HG03139 (cell line): Measurements from ENCODE around the gene CYP4F12.
"Not testable (repeated sequence)": the region's sequence is repeated elsewhere in the genome, so short reads cannot be mapped to it uniquely, and the experiment has no call there.

Experiments used
- ATAC-seq: cut with Tn5 transposase; IDR thresholded peaks from one replicate; pipeline ENCODE4 v1.9.1; 2021; ENCODE audit not compliant: unreplicated experiment

The CYP4F12 gene

DNA sequence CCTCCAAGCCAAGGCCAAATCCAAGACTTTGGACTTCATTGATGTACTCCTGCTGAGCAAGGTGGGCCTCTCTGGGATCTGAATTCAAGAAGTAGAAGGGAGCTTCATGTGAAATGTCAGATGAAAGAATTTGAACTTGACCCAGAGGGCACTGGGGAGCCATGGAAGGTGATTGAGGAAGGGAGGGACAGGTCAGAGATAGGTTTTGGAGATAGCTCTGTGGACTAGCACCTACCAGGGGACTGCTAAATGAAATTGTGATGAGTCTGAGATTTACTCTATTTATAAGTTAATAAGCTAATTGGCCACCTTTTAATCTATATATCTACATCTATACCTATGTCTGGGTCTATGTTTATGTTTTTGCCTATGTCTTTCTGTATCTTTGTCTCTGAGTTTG is 22.8 kb upstream of the CYP4F12 start:
- ATAC-seq = not testable (repeated sequence)

DNA sequence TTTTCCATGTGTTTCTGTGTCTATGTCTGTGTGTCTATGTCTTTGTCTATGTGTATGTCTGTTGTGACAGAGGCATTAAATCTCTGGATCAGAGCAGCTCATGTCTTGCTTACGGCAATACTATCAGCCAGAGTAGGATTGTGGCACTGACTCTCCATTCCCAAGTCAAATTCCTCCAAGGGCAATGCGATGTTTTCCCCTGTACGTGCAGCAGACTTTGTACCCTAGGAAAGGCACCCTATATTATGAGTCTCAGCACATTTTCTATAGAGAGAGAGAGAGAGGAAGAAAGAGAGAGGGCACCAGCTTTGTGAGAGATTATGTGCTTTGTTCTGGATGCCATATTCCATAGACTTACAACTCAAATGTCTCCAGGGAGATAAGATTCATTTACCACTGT is 21.1 kb upstream of the CYP4F12 start:
- ATAC-seq = no peak

DNA sequence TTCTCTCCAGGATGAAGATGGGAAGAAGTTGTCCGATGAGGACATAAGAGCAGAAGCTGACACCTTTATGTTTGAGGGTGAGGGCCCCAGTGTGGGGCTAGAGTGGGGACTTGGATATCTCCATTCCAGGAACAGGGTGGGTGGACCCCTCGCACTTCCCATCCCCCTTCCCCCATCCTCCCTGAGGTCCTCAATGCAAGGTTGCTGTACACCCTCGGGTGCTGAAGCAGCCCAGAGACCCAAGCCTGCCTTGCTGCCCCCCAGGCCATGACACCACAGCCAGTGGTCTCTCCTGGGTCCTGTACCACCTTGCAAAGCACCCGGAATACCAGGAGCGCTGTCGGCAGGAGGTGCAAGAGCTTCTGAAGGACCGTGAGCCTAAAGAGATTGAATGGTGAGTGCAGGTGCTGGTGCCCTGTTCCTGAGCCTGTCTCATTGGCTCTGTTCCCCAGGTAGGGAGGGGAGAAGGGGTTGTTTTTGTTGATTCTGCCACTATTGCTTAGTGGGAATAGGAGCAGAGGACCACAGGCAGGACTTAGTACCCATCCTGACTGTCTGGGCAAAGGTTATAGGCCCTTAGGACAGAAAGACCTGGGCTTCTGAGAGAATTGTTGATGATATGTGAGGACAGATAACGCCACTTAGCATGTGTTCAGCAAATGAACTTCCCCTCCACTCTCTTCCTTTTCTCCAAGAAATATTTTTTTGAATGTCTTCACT is 20.2 kb upstream of the CYP4F12 start:
- no peak for ATAC-seq

DNA sequence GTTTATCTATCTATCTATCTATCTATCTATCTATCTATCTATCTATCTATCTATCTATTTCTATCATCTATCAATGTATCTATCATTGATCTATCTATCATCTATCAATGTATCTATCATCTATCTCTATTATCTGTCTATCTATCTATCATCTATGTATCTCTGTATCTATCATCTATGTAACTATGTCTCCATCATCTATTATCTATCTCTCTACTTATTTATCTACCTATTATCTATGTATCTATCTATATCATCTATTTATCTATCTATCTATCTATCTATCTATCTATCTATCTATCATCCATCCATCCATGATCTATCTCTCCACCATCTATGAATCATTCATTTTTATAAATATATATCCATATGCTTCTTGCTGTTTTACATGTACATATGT is 16.4 kb upstream of the CYP4F12 start:
- no peak for ATAC-seq

DNA sequence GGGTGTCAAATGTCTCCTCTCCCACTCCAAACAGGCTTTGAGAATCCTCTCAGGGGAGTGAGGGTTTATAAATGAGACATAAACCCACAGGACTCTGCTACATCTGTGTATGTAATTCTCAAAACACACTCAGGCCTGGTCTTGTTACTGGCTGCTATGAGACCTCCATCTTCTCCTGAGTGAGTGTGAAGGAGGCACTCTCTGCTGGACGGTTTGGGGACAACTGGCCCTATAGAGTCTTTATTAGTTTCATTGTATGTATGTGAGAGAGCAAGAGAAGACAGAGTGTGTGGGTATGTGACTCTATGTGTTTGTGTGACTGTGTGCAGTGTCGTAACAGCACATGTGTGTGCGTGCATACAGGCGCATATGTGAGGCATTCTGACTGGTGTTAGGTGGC is 9.6 kb upstream of the CYP4F12 start:
- ATAC-seq = no peak

DNA sequence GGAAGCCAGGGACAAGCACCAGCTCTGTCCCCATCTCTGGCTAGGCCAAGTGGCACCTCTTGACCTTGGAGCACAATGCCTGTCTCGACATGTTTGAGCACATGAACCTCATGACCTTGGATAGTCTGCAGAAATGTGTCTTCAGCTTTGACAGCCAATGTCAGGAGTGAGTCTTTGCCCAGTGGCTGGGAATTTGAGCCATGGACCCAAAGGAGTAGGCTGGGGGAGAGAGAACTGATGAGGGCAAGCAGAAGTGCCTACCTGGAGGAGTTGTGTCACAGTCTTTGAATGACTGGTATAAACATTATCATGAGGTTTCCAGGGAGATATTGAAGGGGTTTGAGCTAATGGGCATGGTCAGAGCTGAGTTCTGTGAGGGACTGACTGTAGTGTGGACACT is 6.7 kb upstream of the CYP4F12 start:
- ATAC-seq = no peak

DNA sequence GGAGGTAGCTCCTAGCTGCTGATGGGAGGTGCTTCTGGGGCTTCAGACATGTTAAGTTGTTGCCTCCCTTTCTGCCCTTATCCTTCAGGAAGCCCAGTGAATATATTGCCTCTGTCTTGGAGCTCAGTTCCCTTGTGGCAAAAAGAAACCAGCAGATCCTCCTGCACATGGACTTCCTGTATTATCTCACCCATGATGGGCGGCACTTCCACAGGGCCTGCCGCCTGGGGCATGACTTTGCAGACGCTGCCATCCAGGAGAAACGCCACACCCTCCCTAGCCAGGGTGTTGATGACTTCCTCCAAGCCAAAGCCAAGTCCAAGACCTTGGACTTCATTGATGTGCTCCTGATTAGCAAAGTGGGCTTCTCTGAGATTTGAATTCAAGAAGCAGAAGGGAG is 6.0 kb upstream of the CYP4F12 start:
- no peak for ATAC-seq

DNA sequence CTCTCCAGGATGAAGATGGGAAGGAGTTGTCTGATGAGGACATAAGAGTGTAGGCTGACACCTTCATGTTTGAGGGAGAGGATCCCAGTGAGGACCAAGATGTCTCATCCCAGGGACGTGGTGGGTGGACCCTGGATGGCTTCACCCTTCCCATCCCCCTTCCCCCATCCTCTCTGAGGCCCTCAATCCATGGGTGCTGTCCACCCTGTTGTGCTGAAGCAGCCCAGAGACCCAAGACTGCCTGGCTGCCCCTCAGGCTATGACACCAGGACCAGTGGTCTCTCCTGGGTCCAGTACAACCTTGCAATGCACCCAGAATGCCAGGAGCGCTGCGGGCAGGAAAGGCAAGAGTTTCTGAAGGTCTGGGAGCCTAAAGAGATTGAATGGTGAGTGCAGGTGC is 3.4 kb upstream of the CYP4F12 start:
- no peak for ATAC-seq

DNA sequence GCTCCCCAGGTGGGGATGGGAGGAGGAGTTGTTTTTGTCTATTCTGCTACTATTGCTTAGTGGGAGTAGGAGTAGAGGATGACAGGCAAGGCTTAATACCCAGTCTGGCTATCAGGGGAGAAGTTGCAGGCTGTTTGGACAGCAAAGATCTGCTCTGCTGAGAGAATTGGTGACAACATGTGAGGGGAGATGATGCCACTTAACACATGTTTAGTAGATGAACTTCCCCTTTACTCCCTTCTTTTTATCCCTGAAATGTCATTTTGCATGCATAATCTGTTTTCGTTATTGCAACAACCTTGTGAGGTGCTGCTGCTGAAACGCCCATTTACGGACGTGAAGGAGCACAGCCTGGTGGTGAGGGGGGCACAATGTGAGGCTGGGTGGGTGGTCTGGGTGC is 3.0 kb upstream of the CYP4F12 start:
- ATAC-seq = no peak

DNA sequence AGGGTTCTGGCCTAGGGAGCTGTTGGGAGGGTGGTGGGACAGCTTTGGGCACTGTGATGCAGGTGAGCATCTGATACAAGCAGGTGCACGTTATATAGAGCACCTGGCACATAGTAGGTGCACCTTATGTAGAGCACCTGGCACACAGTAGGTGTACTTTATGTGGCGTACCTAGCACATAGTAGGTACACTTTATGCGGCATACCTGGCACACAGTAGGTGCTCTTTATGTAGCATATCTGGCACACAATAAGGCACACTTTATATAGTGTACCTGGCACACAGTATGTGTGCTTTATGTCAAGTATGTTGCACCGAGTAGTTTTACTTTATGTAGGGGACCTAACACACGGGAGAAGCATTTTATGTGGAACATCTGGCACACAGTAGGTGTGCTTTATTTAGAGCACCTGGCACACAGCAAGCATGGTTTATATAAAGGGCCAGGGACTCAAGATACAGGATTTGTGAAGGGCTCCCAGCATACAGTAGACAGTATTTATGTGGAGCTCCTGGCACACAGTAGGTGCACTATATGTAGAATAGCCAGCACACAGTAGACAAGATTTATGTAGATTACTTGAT is 1.6 kb upstream of the CYP4F12 start:
- ATAC-seq = no peak

DNA sequence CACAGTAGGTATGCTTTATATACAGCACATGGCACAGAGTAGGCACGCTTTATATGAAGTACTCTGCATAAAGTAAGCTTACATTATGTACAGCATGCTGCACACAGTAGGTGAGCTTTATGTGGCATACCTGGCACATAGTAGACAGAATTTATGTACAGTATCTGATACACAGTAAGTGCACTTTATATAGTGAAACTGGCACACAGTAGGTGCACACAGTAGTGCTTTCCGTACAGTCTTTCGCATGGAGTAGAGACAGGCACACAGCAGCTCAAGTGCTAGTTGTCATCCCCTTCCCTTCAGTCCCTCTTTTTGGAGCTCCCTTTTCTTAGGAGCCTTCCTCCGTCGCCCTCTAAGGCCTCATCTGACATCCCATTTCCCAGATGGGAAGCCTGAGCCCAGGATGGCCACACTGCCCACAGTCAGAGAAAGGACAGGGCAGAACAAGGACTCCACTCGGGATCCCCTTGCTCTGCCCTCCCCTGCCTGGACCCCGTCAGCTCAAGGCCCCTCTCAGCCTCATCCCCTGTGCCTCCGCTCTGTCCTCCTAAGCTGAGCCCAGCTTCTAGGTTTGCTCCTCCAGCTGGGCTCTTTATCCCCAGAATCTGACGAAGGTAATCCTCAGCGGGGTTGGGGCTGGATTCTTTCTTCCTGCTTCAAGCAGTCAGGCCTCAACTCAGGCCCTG is 852 bp upstream of the CYP4F12 start:
- ATAC-seq = no peak

DNA sequence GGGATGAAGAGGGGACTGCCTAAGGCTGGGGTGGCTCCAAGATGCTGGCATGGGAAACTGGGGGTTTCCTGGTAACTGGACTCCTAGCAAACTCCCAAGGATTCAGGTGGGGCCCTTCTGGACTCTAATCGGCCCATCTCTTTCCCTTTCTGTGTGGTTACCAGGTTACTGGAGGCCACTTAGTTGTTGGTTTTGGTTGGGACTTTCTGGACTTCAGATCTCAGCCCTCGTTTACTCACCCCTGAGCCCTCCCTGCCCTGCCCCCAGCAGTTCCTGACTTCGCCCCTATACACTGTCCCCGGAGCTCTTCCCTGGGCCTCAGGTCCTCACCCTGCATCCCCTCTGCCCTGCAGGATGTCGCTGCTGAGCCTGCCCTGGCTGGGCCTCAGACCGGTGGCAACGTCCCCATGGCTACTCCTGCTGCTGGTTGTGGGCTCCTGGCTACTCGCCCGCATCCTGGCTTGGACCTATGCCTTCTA is 328 bp downstream of the CYP4F12 start:
- no peak for ATAC-seq

DNA sequence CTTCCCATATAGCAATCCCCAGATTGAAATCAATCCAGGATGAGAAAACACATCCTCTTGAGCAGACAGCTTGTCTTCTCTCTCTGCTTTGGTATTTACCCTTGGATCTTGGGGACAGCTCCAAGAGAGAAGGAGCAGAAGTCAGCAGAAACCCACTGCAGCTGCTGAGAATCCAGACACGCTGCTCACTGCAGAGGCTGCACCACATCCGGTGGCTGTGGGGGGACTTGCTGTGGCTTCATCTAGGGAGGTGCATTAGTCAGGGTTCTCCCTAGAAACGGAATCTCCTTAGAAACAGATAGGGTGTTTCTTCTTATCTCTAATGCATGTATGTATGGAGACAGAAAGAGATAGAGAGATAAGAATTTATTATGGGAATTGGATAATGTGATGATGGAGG is 2.7 kb downstream of the CYP4F12 start:
- ATAC-seq = no peak

DNA sequence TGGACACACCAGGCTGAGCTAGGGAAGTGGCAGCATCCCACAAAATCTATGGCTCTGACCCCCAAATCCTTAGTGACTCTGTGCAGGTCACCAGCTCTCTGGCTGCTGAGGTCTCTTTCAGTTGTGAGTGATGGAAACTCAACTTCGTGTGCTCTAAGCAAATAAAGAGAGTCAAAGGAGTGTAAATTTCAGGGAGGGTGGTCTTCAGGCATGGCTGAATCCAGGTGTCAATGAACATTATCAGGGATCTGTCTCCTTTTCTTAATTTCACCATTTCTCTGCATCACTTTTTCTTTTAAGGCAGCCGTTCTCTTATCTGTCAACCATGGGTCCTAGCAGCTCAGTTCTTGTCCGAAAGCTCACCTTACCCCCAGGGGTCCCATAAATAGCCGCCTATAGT is 6.2 kb downstream of the CYP4F12 start:
- no peak for ATAC-seq

DNA sequence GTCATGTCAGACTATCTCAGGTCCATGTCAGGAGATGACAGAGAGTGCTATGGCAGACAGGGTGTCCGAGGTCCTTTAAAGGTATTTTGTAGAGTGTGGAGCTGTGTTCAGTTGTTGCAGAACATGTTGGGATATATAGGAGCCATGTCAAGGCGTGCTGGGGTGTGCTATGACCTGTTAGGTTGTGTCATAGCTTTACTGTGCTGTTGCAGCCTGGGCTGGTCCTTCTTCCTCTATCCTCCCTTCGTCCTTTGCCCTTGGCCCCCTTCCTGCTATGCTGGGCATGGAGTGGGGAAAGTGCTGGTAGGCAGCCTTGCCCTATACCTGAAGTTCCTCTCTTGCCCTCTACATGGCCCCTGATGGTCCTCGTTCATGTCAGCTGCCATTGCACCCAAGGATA is 7.0 kb downstream of the CYP4F12 start:
- ATAC-seq = not testable (repeated sequence)

DNA sequence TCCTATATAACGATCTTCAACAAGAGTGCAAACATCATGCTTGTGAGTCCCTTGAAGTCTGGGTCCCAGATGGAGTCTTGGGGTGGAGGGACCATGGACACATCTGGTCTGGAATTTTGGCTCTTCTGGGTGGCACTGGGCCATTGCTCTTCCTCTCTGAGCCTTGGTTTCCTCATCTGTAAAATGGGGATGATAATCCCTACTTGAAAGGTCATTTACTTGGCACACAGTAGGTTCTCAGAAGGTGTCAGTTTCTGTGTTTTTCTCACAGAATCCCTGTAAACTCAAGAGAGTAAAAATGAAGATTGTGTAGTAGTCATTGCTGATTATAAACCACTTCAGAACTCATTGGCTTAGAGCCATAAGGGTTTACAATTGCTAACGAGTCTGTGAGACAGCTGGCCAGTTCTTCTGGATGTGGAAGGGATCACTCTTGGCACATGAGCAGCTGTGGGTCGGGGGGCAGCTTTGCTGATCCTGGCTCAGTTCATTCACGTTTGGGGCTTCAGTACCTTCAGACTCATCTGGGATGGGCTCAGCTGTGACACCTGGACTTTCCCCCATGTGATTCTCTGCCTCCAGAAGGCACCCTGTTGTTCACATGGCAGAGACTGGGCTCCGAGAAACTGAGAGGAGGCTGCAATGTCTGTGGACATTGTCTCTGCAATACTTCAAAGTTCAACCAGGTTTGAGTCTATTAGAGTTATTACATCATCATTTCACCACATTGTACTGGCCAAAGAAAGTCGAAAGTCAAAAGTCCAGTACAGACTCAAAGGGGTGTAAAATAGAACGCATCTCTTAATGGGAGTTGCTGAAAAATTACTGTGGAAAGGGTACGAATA is 7.8 kb downstream of the CYP4F12 start:
- no peak for ATAC-seq

DNA sequence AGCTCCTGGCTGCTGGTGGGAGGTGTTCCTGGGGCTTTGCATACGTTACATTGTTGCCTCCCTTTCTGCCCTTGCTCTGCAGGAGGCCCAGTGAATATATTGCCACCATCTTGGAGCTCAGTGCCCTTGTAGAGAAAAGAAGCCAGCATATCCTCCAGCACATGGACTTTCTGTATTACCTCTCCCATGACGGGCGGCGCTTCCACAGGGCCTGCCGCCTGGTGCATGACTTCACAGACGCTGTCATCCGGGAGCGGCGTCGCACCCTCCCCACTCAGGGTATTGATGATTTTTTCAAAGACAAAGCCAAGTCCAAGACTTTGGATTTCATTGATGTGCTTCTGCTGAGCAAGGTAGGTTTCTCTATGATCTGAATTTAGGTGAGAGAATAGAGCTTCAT is 10.5 kb downstream of the CYP4F12 start:
- no peak for ATAC-seq

DNA sequence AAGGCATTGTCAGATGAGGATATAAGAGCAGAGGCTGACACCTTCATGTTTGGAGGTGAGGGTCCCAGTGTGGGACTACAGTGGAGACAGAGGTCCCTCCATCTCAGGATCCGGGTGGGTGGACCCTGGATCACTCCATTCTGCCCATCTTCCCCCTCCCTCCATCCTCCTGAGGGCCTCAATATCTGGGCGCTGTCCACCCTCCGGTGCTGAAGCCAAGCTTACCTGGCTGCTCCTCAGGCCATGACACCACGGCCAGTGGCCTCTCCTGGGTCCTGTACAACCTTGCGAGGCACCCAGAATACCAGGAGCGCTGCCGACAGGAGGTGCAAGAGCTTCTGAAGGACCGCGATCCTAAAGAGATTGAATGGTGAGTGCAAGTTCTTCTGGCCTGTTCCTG is 11.9 kb downstream of the CYP4F12 start:
- ATAC-seq = no peak

DNA sequence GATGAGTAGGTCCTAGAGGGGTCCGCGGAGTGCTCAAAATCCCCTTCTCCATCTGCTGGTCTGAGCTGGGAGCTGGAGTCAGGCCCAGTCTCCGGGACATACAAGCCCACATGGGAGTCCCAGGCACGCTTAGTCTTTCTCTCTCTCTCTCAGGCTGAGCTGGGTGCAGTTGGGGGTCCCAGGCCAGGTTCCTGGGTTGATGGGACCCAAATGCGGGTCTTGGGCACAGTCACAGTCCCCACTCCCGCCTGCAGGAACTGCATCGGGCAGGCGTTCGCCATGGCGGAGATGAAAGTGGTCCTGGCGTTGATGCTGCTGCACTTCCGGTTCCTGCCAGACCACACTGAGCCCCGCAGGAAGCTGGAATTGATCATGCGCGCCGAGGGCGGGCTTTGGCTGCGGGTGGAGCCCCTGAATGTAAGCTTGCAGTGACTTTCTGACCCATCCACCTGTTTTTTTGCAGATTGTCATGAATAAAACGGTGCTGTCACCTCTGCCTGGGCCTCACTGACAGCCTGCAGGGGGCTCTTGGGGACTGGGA is 23.8 kb downstream of the CYP4F12 start:
- no peak for ATAC-seq

DNA sequence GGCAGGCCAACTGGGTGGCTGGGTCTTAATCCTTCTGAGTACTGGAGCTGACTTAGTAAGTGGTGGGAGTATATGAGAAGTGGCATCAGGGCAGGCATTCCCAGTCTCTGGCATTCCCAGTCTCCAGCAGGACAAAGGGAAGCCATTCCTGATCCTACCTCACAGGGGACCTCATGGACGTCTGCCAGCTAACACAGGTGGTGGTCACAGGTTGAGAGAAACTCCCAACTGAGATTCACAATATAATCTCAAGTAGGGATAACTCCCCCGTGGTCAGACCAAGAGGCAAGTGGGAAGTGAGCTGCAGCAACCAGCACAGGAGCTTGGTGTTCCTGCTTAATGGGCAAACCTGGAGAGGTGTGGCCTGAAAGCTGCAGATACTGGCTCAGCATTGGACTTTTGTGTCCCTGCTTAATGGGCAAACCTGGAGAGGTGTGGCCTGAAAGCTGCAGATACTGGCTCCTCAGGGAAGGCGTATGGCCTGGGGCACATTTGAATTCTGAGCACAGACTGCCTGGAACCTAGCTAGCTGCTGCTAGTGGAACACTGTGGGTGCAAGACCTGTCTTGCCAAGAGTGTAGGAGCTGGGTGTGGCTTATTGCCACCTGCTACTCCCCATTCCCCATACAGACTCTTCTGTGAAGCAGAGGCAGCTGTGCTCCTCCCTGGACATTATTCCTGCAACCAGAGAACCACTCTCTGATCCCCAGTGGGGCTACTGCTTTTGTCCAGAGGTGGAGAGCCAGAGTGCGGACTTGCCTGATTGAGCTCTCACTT is 29.1 kb downstream of the CYP4F12 start:
- no peak for ATAC-seq
